Omental fat pad (tissue), 4 donors: ENCODE data around the gene CCND1. TPM values are rescaled to one million over a fixed set of nuclear protein-coding genes. Genes with fewer than 3 reads are reported as not detected.

Source experiments
- ATAC-seq: fragments of 150-250 bp; one replicate; pipeline ENCODE4 v1.9.1; 2016; ENCODE audit warnings: mild to moderate bottlenecking, moderate library complexity; ENCODE audit not compliant: low FRiP score
- DNase-seq: peaks from one replicate; pipeline ENCODE4 v3.0.0-alpha.2; 2019; ENCODE audit warnings: low spot score
- CTCF ChIP-seq, 3 donors: fragments of 450-650 bp; IDR thresholded peaks; one replicate each; pipeline ENCODE4 v1.5.1; 2016 to 2017; ENCODE audit warnings: antibody characterized with exemption in 3 of 3, mild to moderate bottlenecking in 3 of 3, moderate library complexity in 2 of 3
- total RNA-seq, 4 donors: library from RNA; depleted of rRNA; stranded (reverse); fragments of >200 nt; gene quantifications; one replicate each; pipeline ENCODE4 v1.1.0, GENCODE V29; 2016

Gene CCND1
- total RNA-seq, 4 donors from 2014 or later, result 40.3 to 216 (median 58.2) TPM

GRCh38 chr11:69645801-69646492 lies 5.0 kb downstream of the CCND1 start:
- TF ChIP-seq CTCF (IDR thresholded peaks at IDR 0.05), result no peak
- ATAC-seq (no peak), DNase-seq (no peak)

- ATAC-seq, result no peak
- TF ChIP-seq CTCF (IDR thresholded peaks at IDR 0.05), result no peak
- no peak for DNase-seq
Observed at GRCh38 chr11:69646493-69647389, 5.8 kb downstream of the CCND1 start.

- no peak for TF ChIP-seq CTCF (IDR thresholded peaks at IDR 0.05)
- no peak for DNase-seq
Observed at GRCh38 chr11:69647390-69647748, 6.4 kb downstream of the CCND1 start.

GRCh38 chr11:69647761-69648497 lies 7.0 kb downstream of the CCND1 start:
- no peak for TF ChIP-seq CTCF (IDR thresholded peaks at IDR 0.05)
- ATAC-seq (no peak), DNase-seq (no peak)

More at GRCh38 chr11:69647390-69647748, 6.4 kb downstream of the CCND1 start:
- no peak for ATAC-seq

- ATAC-seq, result no peak
- no peak for DNase-seq
- no peak for TF ChIP-seq CTCF (IDR thresholded peaks at IDR 0.05)
Observed at GRCh38 chr11:69648679-69649575, 8.0 kb downstream of the CCND1 start.

- DNase-seq (no peak), ATAC-seq (no peak)
- TF ChIP-seq CTCF (IDR thresholded peaks at IDR 0.05), result no peak
Observed at GRCh38 chr11:69649576-69649900, 8.6 kb downstream of the CCND1 start.
